Upper lobe of left lung (tissue), 4 donors: Measurements from ENCODE around the gene THOP1.

Source experiments
- CTCF ChIP-seq, 6 experiments: fragments of 450-650 bp in 4 of 6; fragments of 200-600 bp in 2 of 6; sonication (generic) in 2 of 6; IDR thresholded peaks; one replicate each; pipeline ENCODE4 v1.5.1; 2016 to 2019; ENCODE audit warnings: antibody characterized with exemption in 6 of 6
- EP300 ChIP-seq, 4 donors: sonication (generic); formaldehyde crosslinking; IDR thresholded peaks; one replicate each; pipeline ENCODE4 v1.5.1; 2017; ENCODE audit warnings: antibody characterized with exemption in 4 of 4, control low read depth in 2 of 4
- POLR2A ChIP-seq, 4 donors: fragments of 450-650 bp; IDR thresholded peaks; one replicate each; pipeline ENCODE4 v1.5.1; 2016 to 2017; ENCODE audit warnings: antibody characterized with exemption in 4 of 4, mild to moderate bottlenecking in 2 of 4
- POLR2AphosphoS5 ChIP-seq, 2 donors: sonication (generic); formaldehyde crosslinking; IDR thresholded peaks; one replicate each; pipeline ENCODE4 v1.5.1; 2017; ENCODE audit warnings: antibody characterized with exemption in 2 of 2

GRCh38 chr19:2812414-2813234 lies 27.3 kb downstream of the THOP1 start:
- no peak for TF ChIP-seq CTCF (IDR thresholded peaks at IDR 0.05)
- TF ChIP-seq POLR2AphosphoS5 (IDR thresholded peaks at IDR 0.05), result no peak
- TF ChIP-seq EP300 (IDR thresholded peaks at IDR 0.05), result no peak
- TF ChIP-seq POLR2A (IDR thresholded peaks at IDR 0.05), result no peak
